Ovary (tissue), 9 donors: ENCODE data around the gene JCHAIN. TPM values are rescaled to one million over a fixed set of nuclear protein-coding genes. Genes with fewer than 3 reads are reported as not detected.

ENCODE experiments used
- DNase-seq, 5 donors: peaks; one replicate each; pipeline ENCODE4 v3.0.0-alpha.2; 2019 to 2020
- H3K27ac ChIP-seq, 2 donors: fragments of 200-600 bp; one replicate each; pipeline versions ENCODE4 v1.5.1 to v1.8.0; 2019 to 2022
- H3K27me3 ChIP-seq: fragments of 200-600 bp; one replicate; pipeline ENCODE4 v1.8.0; 2022
- H3K36me3 ChIP-seq: fragments of 200-600 bp; sonication (generic); one replicate; pipeline ENCODE4 v1.5.1; 2019
- H3K4me1 ChIP-seq: one replicate; pipeline ENCODE4 v1.8.1; 2013; ENCODE audit warnings: mild to moderate bottlenecking, moderate library complexity; ENCODE audit not compliant: insufficient read depth
- H3K4me3 ChIP-seq: fragments of 200-600 bp; sonication (generic); one replicate; pipeline ENCODE4 v1.5.1; 2017
- H3K9me3 ChIP-seq, 2 donors: fragments of 200-600 bp in 1 of 2; sonication (generic) in 1 of 2; one replicate each; pipeline versions ENCODE4 v1.5.1 to v1.8.1; 2013 to 2019; ENCODE audit warnings: mild to moderate bottlenecking in 1 of 2, moderate library complexity in 1 of 2
- CTCF ChIP-seq, 3 donors: fragments of 450-650 bp in 2 of 3; fragments of 200-600 bp in 1 of 3; IDR thresholded peaks; one replicate each; pipeline versions ENCODE4 v1.5.1 to v1.8.0; 2016 to 2022; ENCODE audit warnings: antibody characterized with exemption in 3 of 3, mild to moderate bottlenecking in 1 of 3
- EP300 ChIP-seq: sonication (generic); formaldehyde crosslinking; IDR thresholded peaks from one replicate; pipeline ENCODE4 v1.6.1; 2017; ENCODE audit warnings: antibody characterized with exemption
- POLR2A ChIP-seq: fragments of 450-650 bp; IDR thresholded peaks from one replicate; pipeline ENCODE4 v1.6.1; 2017; ENCODE audit warnings: antibody characterized with exemption, mild to moderate bottlenecking, moderate library complexity
- WGBS, 3 donors: extraction: QIAGEN DNeasy Blood & Tissue Kit in 1 of 3; methylation state at CpG; one replicate each; pipeline versions ENCODE4 v1.1.5 to v1.1.7; 2013 to 2017; 5-methylcytosine and 5-hydroxymethylcytosine counted together
- intact Hi-C, 4 donors: fragments of 100-400 bp; cut with DNase I; formaldehyde crosslinking; loops; one replicate each; pipeline versions ENCODE4 v1.11.0 to v1.15.1; 2022 to 2023
- polyA plus RNA-seq, 2 donors: library from polyadenylated mRNA; stranded (reverse); fragments of 200-250 nt in 1 of 2; fragments of 350-450 nt in 1 of 2; fragmentation: Illumina TruSeq in 1 of 2; extraction: RNeasy Lipid Tissue Mini Kit (QIAGEN cat#74804) in 1 of 2; gene quantifications; one replicate each; pipeline ENCODE4 v1.2.3, GENCODE V29; 2013 to 2014
- total RNA-seq, 7 donors: library from RNA; depleted of rRNA in 2 of 7; stranded (reverse); fragments of >200 nt in 2 of 7; fragmentation: NEBNext Ultra II Directional in 3 of 7; extraction: Animal tissue kit (Norgen Biotek cat#: 25700) in 3 of 7; gene quantifications; one replicate each; pipeline versions ENCODE4 v1.1.0 to v1.2.4, GENCODE V29; 2016 to 2023
- donor health status: DM: no; HTN: no; CAD: no; lungs with moderate emphysema.
- donor health status: DM: no; HTN: no; CAD: no.
- donor health status: Bipolar disorder and iron deficiency.
- donor health status: DM: yes; HTN: yes; CAD: no.
- donor health status: DM: no; HTN: no; CAD: no.
- donor health status: DM: yes; HTN: yes; CAD: no.

JCHAIN gene
- total and polyA plus RNA-seq, 9 donors, result 1.4 to 93.0 (median 8.4) TPM

GRCh38 chr4:70619778-70620177, 46.5 kb downstream of the JCHAIN start:
- H3K27ac ChIP-seq, result no peak overlapping the region
- H3K4me3 ChIP-seq, result no peak overlapping the region
- H3K27me3 ChIP-seq, result no peaks in the 10 kb centered on the region
- H3K36me3 ChIP-seq, result no peaks in the 10 kb centered on the region
- no peaks in the 10 kb centered on the region for H3K9me3 ChIP-seq
- no peak for TF ChIP-seq EP300
- no peak for TF ChIP-seq POLR2A
- no peak for TF ChIP-seq CTCF (IDR thresholded peaks at IDR 0.05)
- DNase-seq, result no peak
- 94 to 95% (median 95%) methylated on average over 2 of the region's 2 CpGs for WGBS, 3 donors
- H3K4me1 ChIP-seq, result no peaks in the 10 kb centered on the region
- intact Hi-C loops, result no loop called here

- Histone ChIP-seq H3K36me3 (no peaks in the 10 kb centered on the region), H3K27me3 (no peaks in the 10 kb centered on the region), H3K9me3 (no peaks in the 10 kb centered on the region), H3K27ac (no peak overlapping the region), H3K4me3 (no peak overlapping the region), H3K4me1 (no peaks in the 10 kb centered on the region)
- WGBS, 3 donors, result 83 to 87% (median 85%) methylated on average over 4 of the region's 4 CpGs
- intact Hi-C loops, result no loop called here
- TF ChIP-seq POLR2A (no peak), CTCF (IDR thresholded peaks at IDR 0.05) (no peak), EP300 (no peak)
- no peak for DNase-seq
Observed at GRCh38 chr4:70619288-70619687, 47.0 kb downstream of the JCHAIN start.

GRCh38 chr4:70614184-70614555, 52.1 kb downstream of the JCHAIN start:
- DNase-seq, result no peak
- 5 to 20% (median 13%) methylated on average over 3 of the region's 3 CpGs for WGBS, 3 donors
- Histone ChIP-seq H3K27me3 (no peaks in the 10 kb centered on the region), H3K36me3 (no peaks in the 10 kb centered on the region), H3K4me3 (no peak overlapping the region), H3K4me1 (no peaks in the 10 kb centered on the region), H3K27ac (no peak overlapping the region), H3K9me3 (no peaks in the 10 kb centered on the region)
- intact Hi-C loops, result no loop called here
- TF ChIP-seq POLR2A, result no peak
- TF ChIP-seq CTCF (IDR thresholded peaks at IDR 0.05), result no peak
- TF ChIP-seq EP300, result no peak

GRCh38 chr4:70613306-70614183, 52.8 kb downstream of the JCHAIN start:
- Histone ChIP-seq H3K36me3 (no peaks in the 10 kb centered on the region), H3K27me3 (no peaks in the 10 kb centered on the region), H3K9me3 (no peaks in the 10 kb centered on the region), H3K27ac (no peak overlapping the region), H3K4me3 (no peak overlapping the region), H3K4me1 (no peaks in the 10 kb centered on the region)
- no peak for TF ChIP-seq POLR2A
- WGBS, 3 donors, result 4 to 8% (median 5%) methylated on average over 9 of the region's 9 CpGs
- DNase-seq, result no peak
- intact Hi-C loops, result no loop called here

- Histone ChIP-seq H3K4me3 (no peak overlapping the region), H3K4me1 (no peaks in the 10 kb centered on the region), H3K9me3 (no peaks in the 10 kb centered on the region), H3K36me3 (no peaks in the 10 kb centered on the region), H3K27me3 (no peaks in the 10 kb centered on the region), H3K27ac (no peak overlapping the region)
- 6 to 36% (median 15%) methylated on average over 2 of the region's 2 CpGs for WGBS, 3 donors
- TF ChIP-seq POLR2A, result no peak
- no peak for TF ChIP-seq CTCF (IDR thresholded peaks at IDR 0.05)
- no peak for TF ChIP-seq EP300
- intact Hi-C loops, result no loop called here
- no peak for DNase-seq
Observed at GRCh38 chr4:70608324-70608723, 58.0 kb downstream of the JCHAIN start.
